Osteoblast (primary cell): ENCODE measurements around the gene RCC1. TPM values are rescaled to one million over a fixed set of nuclear protein-coding genes. Genes with fewer than 3 reads are reported as not detected.

Experiments used
- DNase-seq: peaks from one replicate; pipeline ENCODE4 v3.0.0; 2011; ENCODE audit warnings: low spot score, mixed read lengths; ENCODE audit not compliant: insufficient read length; ENCODE audit errors: missing footprints
- H2AFZ ChIP-seq: 2 replicates; pipeline ENCODE4 v1.6.0; 2011; ENCODE audit warnings: mild to moderate bottlenecking, low read length
- H3K27ac ChIP-seq: 2 replicates; pipeline ENCODE4 v1.5.1; 2011; ENCODE audit warnings: mild to moderate bottlenecking, low read depth, low read length, moderate library complexity
- H3K27me3 ChIP-seq: 2 replicates; pipeline ENCODE4 v1.6.0; 2012; ENCODE audit warnings: mild to moderate bottlenecking, control low read depth, inconsistent platforms, low read length, moderate library complexity; ENCODE audit not compliant: insufficient read depth
- H3K36me3 ChIP-seq: 2 replicates; pipeline ENCODE4 v1.5.1; 2011; ENCODE audit warnings: mild to moderate bottlenecking, low read length, control low read depth, moderate library complexity; ENCODE audit not compliant: insufficient read depth
- H3K4me1 ChIP-seq: 2 replicates; pipeline ENCODE4 v1.5.1; 2011; ENCODE audit warnings: mild to moderate bottlenecking, low read length, control low read depth, moderate library complexity; ENCODE audit not compliant: insufficient read depth
- H3K4me2 ChIP-seq: 2 replicates; pipeline ENCODE4 v1.6.0; 2011; ENCODE audit warnings: mild to moderate bottlenecking, low read length; ENCODE audit not compliant: insufficient read depth
- H3K4me3 ChIP-seq: fragments of 200-600 bp; sonication (generic); 3 replicates; pipeline ENCODE4 v1.5.1; 2012; ENCODE audit warnings: mild to moderate bottlenecking, low read length, inconsistent platforms; ENCODE audit not compliant: insufficient read depth
- H3K79me2 ChIP-seq: 2 replicates; pipeline ENCODE4 v1.6.0; 2012; ENCODE audit warnings: mild to moderate bottlenecking, low read length, control low read depth, inconsistent platforms; ENCODE audit not compliant: insufficient read depth
- H3K9me3 ChIP-seq: 2 replicates; pipeline ENCODE4 v1.5.1; 2011; ENCODE audit warnings: low read depth, low read length, control low read depth
- H4K20me1 ChIP-seq: 2 replicates; pipeline ENCODE4 v1.6.0; 2012; ENCODE audit warnings: mild to moderate bottlenecking, low read length, control low read depth; ENCODE audit not compliant: insufficient read depth
- CTCF ChIP-seq: IDR thresholded peaks from 2 replicates; pipeline ENCODE4 v1.5.1; 2011; ENCODE audit warnings: mild to moderate bottlenecking, low read depth, low read length, moderate library complexity; ENCODE audit errors: extremely low read depth
- total RNA-seq: library from RNA; depleted of rRNA; stranded (reverse); fragments of >200 nt; gene quantifications from 2 replicates; pipeline ENCODE4 v1.2.3, GENCODE V29; 2012

RCC1 gene
- total RNA-seq, 1 donor = 35.1 TPM

- H3K4me3 ChIP-seq = no peak overlapping the region
- H2AFZ ChIP-seq = no peak overlapping the region
- no peak overlapping the region for H3K4me2 ChIP-seq
- no peak for DNase-seq
- H3K27ac ChIP-seq = no peak overlapping the region
- H3K27me3 ChIP-seq = no peaks in the 10 kb centered on the region
- H4K20me1 ChIP-seq = no peaks in the 10 kb centered on the region
- no peaks in the 10 kb centered on the region for H3K79me2 ChIP-seq
- no peaks in the 10 kb centered on the region for H3K9me3 ChIP-seq
- peaks cover 31% of the 10 kb centered on the region for H3K36me3 ChIP-seq
- no peaks in the 10 kb centered on the region for H3K4me1 ChIP-seq
- no peak for TF ChIP-seq CTCF
Observed at GRCh38 chr1:28499553-28499952, 6.3 kb upstream of the RCC1 start.

- H3K4me1 ChIP-seq = no peaks in the 10 kb centered on the region
- H3K79me2 ChIP-seq = peaks cover 15% of the 10 kb centered on the region
- no peaks in the 10 kb centered on the region for H3K9me3 ChIP-seq
- no peak overlapping the region for H3K4me3 ChIP-seq
- DNase-seq = no peak
- H3K4me2 ChIP-seq = no peak overlapping the region
- H4K20me1 ChIP-seq = peaks cover 4% of the 10 kb centered on the region
- H2AFZ ChIP-seq = no peak overlapping the region
- no peak for TF ChIP-seq CTCF
- peaks cover 22% of the 10 kb centered on the region for H3K36me3 ChIP-seq
- no peaks in the 10 kb centered on the region for H3K27me3 ChIP-seq
- no peak overlapping the region for H3K27ac ChIP-seq
Observed at GRCh38 chr1:28501925-28502324, 3.9 kb upstream of the RCC1 start.

GRCh38 chr1:28503117-28503516, 2.7 kb upstream of the RCC1 start:
- no peaks in the 10 kb centered on the region for H3K9me3 ChIP-seq
- no peak for DNase-seq
- TF ChIP-seq CTCF = no peak

GRCh38 chr1:28506907-28507246, 1.0 kb downstream of the RCC1 start:
- no peak overlapping the region for H2AFZ ChIP-seq
- peaks cover 50% of the 10 kb centered on the region for H3K36me3 ChIP-seq
- H3K4me3 ChIP-seq = peak overlapping the region; percentile 78
- no peak for DNase-seq
- no peaks in the 10 kb centered on the region for H3K27me3 ChIP-seq
- no peaks in the 10 kb centered on the region for H3K9me3 ChIP-seq
- H3K4me1 ChIP-seq = peaks cover 31% of the 10 kb centered on the region
- peaks cover 33% of the 10 kb centered on the region for H4K20me1 ChIP-seq
- H3K27ac ChIP-seq = peak overlapping the region; percentile 90
- TF ChIP-seq CTCF = no peak
- peaks cover 36% of the 10 kb centered on the region for H3K79me2 ChIP-seq
- peak overlapping the region; percentile 91 for H3K4me2 ChIP-seq

More at GRCh38 chr1:28503117-28503516, 2.7 kb upstream of the RCC1 start:
- Histone ChIP-seq H3K4me3 (no peak overlapping the region), H4K20me1 (peaks cover 9% of the 10 kb centered on the region), H2AFZ (no peak overlapping the region), H3K36me3 (peaks cover 27% of the 10 kb centered on the region), H3K4me1 (peaks cover 5% of the 10 kb centered on the region), H3K27ac (no peak overlapping the region), H3K27me3 (no peaks in the 10 kb centered on the region), H3K4me2 (no peak overlapping the region), H3K79me2 (peaks cover 26% of the 10 kb centered on the region)
